Hematopoietic multipotent progenitor cell treated with erythropoietin and hydrocortisone succinate and interleukin-3 and kit ligand, for 4 days (in vitro differentiated cells): ENCODE measurements around the gene CAPN14.

Source experiments
- DNase-seq: peaks from one replicate; pipeline ENCODE4 v3.0.0-alpha.2; 2015

CAPN14 gene

DNA sequence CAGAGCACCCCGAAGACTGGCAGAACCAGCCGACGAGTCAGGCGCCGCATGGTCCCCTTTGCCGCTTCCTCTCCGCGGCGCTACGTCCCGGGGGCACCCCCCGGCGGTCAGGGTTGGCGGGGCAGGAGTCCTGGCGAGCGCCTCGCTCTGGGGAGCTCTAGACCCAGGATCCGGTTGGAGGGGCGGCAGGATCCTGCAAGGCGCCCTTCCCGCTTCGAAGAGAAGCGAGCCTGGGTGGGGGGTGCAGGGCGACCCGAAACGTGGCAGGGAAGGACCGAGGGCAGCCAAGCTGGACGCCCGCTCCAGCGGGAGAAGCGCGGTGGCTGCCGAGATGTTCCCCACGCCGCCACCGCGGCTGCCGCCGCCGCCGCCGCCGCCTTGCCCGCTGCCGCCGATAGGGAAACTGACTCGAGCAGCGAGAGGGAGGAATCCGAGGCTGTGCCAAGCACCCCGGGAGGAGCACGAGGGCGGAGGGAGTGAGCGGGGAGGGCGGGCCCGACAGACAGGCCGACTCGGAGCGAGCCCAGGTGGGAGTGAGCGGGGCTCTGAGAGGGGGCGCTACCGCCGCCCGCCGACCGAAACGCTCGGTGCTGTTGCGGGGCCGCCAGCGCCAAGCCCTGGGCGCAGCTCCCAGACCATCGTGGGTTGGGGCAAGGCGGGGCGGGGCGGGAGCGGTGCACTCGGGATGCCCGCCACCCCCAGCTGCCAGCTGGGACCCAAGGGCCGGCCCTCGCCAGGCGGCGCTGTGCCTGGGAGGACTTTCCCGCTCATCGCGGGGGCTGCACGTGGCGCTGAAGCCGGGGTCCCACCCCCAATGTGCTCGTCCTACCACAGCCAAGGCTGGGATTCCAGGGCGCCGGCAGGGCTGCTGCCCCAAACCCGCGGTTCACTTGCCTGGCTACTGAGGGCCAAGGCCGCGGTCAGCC is 79.0 kb downstream of the CAPN14 start, which contains the start of gene GALNT14:
GALNT14 (minus strand) TSS at position 404 of the 926 bp plus-strand sequence; CDS start at position 50, 354 bp downstream.
- DNase-seq = peak; percentile 88

DNA sequence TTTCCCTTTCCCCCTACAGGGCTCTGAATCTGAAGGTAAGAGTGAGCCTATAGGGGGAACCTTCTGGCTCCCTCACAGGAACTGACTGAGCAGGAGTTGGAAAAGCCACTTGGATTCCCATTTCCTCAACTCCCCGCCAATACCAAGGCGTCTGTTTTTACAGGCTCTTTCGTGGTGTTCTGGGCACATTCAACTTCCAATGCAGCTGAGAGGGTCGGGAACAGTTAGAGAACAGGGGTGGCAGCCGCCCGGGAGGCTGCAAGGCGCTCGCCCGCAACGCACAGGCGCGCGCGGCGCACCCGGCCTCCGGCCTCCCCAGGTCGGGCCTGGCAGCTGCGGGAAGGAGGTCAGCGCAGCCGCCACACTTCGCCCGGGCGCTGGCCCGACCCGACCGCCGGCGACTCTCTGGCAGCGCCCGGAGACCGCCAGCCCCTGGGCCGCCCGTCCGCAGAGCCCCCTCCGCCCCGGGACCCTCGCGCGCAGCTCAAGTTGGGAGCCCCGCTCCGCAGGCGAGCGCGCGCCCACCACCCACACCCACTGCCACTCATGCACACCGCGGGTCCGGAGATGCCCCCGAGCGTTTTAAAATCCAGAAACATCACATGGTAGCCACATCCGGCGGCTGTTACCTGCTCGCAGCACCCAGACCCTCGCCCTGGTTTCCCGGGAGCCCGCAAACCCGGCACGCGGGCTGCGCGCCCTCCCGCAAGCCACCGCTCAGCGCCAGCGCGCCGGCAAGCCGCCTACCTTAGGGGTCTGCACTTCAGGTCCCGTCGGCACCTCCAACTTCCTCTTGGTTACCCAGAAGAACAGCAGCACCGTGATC is 79.9 kb downstream of the CAPN14 start:
- peak; percentile 35 for DNase-seq

DNA sequence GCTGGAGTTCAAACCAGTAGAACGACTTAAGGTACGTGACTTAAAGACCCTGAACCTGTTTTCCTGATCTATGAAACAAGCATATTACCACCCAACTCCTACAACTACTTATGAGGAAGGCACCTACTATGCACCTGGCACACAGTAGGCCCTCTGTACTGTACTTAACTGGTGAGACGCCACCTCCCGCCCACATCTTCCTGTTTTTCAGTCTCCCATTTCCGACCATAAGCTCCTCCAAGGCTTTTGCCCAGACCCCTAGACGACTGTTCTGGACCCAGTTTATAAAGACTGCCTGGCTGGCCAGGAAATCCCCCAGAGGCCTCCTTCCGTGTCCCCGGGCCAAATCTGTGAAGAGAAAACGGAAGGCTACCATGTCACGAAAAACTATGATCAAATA is 80.6 kb downstream of the CAPN14 start:
- DNase-seq = peak; percentile 47

DNA sequence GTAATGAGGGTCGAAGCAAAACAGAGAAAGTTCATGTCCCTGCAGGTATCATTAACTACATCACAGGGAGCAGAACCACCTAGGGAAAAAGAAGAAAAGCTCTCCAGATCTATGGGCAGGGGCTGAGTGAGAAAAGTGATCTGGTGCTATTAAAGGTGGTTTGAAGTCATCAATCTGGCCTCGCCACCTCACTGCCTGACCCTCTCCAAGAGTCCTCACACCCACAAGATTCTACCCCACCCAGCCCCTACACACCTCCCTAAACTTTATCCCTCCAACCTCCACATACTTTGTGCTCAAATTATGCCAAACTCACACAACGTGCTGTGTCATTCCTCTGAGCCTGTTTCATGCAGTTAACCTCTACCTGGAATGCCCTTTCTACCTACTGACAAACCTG is 81.3 kb downstream of the CAPN14 start:
- DNase-seq = no peak

DNA sequence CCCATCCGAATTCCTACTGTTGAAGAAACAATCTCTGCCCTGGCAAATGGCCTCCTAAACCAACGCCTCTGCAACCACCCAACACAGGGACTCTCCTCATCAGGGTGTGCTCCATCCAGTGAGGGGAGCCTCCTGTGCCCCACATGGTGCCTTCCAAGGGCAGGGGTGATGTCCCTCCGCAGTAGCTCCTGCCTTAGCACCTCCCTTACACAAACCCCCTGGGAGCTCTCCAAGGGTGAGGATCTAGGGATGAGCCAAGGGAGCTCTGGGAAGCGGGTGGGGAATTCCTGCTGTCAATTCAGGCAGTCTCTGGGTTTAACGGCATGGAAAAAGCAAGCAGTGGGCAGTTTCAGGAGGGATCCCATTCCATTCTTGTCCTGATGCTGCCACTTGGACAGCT is 82.8 kb downstream of the CAPN14 start:
- no peak for DNase-seq

DNA sequence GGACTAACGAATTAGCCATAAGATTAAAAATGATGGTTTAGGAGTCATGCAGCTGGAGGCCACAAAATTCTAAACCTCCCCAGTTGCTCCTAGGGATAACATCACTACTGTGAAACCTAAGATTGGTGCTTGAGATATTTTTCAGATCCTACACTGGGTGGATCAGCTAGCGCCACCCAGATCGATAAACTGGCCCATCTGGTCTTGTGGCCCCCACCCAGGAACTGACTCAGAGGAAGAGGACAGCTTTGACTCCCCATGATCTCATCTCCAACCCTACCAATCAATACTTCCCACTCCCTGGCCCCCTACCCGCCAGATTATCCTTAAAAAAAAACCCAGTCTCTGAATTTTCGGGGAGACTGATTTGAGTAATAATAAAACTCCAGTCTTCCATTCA is 84.5 kb downstream of the CAPN14 start:
- no peak for DNase-seq

DNA sequence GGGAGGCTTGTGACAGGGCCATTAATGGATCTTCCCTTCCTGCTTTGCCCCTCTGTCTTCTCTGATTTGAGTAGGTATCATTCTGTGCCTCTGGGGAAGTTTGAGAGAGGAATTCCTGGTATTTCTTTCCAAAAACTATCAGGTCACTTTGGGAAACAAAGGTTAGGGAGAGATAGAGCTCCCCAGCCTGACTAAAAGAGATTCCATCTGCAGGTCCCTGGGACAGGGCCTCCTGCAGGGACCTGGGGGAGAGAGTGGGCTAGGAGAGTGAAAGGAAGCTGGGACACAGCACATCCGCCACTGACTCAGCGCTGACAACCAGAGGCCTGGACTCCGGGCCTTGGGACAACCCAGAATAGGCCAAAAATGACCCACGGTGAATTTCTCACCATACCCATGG is 85.4 kb downstream of the CAPN14 start:
- DNase-seq = no peak

DNA sequence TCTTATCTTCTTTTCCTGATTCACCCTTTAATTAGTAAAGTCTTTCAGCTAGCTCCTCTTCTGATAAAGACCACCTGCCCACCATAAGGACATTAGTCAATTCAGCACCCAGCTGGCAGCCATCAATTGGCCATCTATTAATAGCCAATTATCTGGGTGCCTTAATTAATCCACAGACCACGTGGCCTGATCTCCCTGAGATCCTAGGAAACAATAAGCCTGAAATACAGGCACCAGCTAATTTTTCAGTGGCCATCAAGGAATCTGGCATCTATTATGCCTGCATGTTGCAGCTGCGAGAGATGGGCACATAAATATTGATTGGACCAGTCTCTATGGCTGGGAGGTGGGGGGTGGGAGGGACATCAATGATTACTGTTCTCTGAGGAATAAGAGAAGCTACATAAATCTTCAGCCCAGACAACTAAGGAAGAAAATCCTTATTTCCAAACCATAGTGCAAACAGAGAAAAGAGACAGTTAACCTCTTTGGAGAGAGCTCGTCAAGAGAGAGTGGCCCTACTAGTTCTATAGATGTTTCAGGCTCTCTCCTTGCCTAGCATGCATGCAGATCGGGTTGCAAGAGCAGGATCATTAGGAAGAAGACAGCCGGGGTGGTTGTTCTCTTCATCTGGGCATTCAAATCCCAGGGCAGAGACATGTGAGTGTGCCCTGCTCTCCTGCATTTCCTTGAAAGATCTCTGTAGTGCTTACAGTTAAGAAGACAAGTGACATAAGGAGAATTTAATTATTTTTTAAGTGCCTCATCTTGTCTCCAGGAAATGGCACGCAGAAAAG is 87.7 kb downstream of the CAPN14 start:
- DNase-seq = no peak

DNA sequence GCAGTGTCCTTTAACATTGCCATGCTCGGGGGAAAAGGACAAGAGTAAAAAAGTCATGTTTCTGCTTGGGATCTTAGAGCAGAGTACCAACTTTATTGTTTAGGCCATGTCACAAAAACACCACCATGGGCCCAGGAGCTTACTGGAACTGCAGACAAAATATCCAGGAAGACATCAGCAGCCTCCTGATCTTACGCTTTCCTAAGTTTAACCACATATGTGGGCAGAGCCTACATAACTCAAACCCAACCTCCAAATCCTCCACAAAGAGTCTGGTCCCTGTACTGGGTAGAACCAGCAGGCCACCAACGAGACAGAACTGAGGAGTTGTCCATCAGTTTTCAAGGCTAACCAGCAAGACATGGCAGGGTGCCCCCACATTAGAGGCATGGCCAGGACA is 89.4 kb downstream of the CAPN14 start:
- DNase-seq = no peak

DNA sequence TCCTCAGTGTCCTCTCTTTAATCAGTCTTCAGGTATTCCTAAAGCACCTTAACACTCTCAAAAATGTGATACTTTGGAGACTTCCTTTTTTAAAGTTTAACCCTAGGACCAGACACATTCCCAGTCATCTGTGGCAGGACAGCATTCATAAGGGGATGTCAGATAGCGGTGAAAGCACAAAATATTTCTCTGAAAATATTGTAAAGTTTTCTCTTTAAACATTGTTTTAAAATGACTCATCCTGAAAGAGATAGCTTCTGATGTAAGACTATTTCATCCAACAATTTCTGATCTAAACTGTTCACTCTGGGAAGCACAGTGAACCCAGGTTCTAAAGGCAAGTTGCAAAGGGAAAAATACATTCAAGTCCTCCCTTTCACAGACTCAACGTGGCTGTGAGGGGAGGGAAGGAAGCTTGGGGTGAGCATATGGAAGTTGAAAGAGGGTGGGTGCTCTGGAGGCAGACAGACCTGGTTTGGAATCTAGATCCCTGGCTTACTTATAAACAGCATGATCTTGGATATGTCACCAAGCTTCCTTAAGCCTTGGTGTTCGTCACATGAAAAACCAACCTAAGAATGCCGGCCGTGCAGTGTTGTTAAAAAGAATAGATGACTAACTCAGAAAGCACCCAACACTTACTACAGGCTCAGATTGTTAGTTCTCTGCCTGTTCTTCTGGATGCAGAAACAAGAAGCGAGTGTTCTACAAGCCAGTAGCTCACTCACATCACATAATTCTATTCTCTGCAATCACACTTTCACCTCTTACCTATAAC is 91.2 kb downstream of the CAPN14 start:
- DNase-seq = no peak

DNA sequence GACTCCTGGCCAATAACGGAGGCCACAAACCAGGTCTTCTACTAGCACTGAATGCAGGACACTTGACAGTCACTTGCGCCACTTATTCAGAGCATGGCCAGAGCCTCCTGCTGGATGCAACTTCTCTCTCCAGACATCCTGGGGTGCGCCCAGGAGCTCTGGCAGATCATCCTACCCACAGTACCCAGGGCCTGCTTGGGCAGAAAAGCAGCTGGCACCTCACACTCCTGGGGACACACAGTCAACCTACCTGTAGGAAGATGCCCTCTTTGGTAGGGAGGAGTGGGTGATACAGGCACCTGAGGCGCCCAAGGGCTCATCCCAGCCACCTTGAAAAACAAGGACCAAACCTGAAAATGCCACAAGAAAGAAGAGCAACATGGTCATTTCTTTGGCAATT is 92.4 kb downstream of the CAPN14 start:
- DNase-seq = no peak
